Measurements from ENCODE around the gene MYO5A. TPM values are rescaled to one million over a fixed set of nuclear protein-coding genes. Genes with fewer than 3 reads are reported as not detected.
"Not testable (repeated sequence)": the region's sequence is repeated elsewhere in the genome, so short reads cannot be mapped to it uniquely, and the experiment has no call there.

The MYO5A gene
- total RNA-seq, 1 donor from 2014 or later: 26.2 TPM

- H3K9me3 Mint-ChIP-seq; intact Hi-C loops (cut with micrococcal nuclease); H3K4me1 Mint-ChIP-seq (ENCODE audit: low read depth); H3K36me3 Mint-ChIP-seq (ENCODE audit: low read depth); H3K4me3 Mint-ChIP-seq; DNase-seq (ENCODE audit: low spot score); H3K27me3 Mint-ChIP-seq (ENCODE audit: insufficient read depth): not testable (repeated sequence)
- H3K27ac Mint-ChIP-seq: peak overlapping the region; percentile 10
Observed at GRCh38 chr15:52416566-52416965, 112.1 kb downstream of the MYO5A start.

GRCh38 chr15:52415628-52416027 lies 113.1 kb downstream of the MYO5A start:
- Mint-ChIP-seq H3K4me1 (ENCODE audit: low read depth) (no peaks in the 10 kb centered on the region), H3K4me3 (no peak overlapping the region), H3K36me3 (ENCODE audit: low read depth) (peaks cover 9% of the 10 kb centered on the region), H3K27me3 (ENCODE audit: insufficient read depth) (no peaks in the 10 kb centered on the region), H3K9me3 (no peaks in the 10 kb centered on the region), H3K27ac (no peak overlapping the region)
- no peak for DNase-seq (ENCODE audit: low spot score)
- intact Hi-C loops (cut with micrococcal nuclease): no loop called here

- H3K4me1 Mint-ChIP-seq (ENCODE audit: low read depth): no peaks in the 10 kb centered on the region
- H3K9me3 Mint-ChIP-seq: no peaks in the 10 kb centered on the region
- no peak overlapping the region for H3K27ac Mint-ChIP-seq
Observed at GRCh38 chr15:52414936-52415335, 113.7 kb downstream of the MYO5A start.

GRCh38 chr15:52408823-52409222 lies 119.9 kb downstream of the MYO5A start:
- H3K27me3 Mint-ChIP-seq (ENCODE audit: insufficient read depth): no peaks in the 10 kb centered on the region
- H3K4me3 Mint-ChIP-seq: no peak overlapping the region
- no peaks in the 10 kb centered on the region for H3K4me1 Mint-ChIP-seq (ENCODE audit: low read depth)
- intact Hi-C loops (cut with micrococcal nuclease): no loop called here
- H3K9me3 Mint-ChIP-seq: no peaks in the 10 kb centered on the region
- no peak overlapping the region for H3K27ac Mint-ChIP-seq
- DNase-seq (ENCODE audit: low spot score): no peak
- H3K36me3 Mint-ChIP-seq (ENCODE audit: low read depth): peaks cover 13% of the 10 kb centered on the region

More at GRCh38 chr15:52414936-52415335, 113.7 kb downstream of the MYO5A start:
- Mint-ChIP-seq H3K4me3 (no peak overlapping the region), H3K27me3 (ENCODE audit: insufficient read depth) (no peaks in the 10 kb centered on the region), H3K36me3 (ENCODE audit: low read depth) (peaks cover 9% of the 10 kb centered on the region)
- intact Hi-C loops (cut with micrococcal nuclease): no loop called here
- DNase-seq (ENCODE audit: low spot score): no peak

- peaks cover 21% of the 10 kb centered on the region for H3K36me3 Mint-ChIP-seq (ENCODE audit: low read depth)
- DNase-seq (ENCODE audit: low spot score): no peak
- intact Hi-C loops (cut with micrococcal nuclease): no loop called here
- H3K4me3 Mint-ChIP-seq: no peak overlapping the region
- no peak overlapping the region for H3K27ac Mint-ChIP-seq
- no peaks in the 10 kb centered on the region for H3K4me1 Mint-ChIP-seq (ENCODE audit: low read depth)
- H3K27me3 Mint-ChIP-seq (ENCODE audit: insufficient read depth): no peaks in the 10 kb centered on the region
- H3K9me3 Mint-ChIP-seq: no peaks in the 10 kb centered on the region
Observed at GRCh38 chr15:52407374-52407773, 121.3 kb downstream of the MYO5A start.

GRCh38 chr15:52406601-52407000 lies 122.1 kb downstream of the MYO5A start:
- no peaks in the 10 kb centered on the region for H3K9me3 Mint-ChIP-seq
- peaks cover 23% of the 10 kb centered on the region for H3K36me3 Mint-ChIP-seq (ENCODE audit: low read depth)
- H3K27ac Mint-ChIP-seq: no peak overlapping the region
- H3K4me1 Mint-ChIP-seq (ENCODE audit: low read depth): no peaks in the 10 kb centered on the region
- DNase-seq (ENCODE audit: low spot score): no peak
- no peak overlapping the region for H3K4me3 Mint-ChIP-seq
- intact Hi-C loops (cut with micrococcal nuclease): no loop called here
- no peaks in the 10 kb centered on the region for H3K27me3 Mint-ChIP-seq (ENCODE audit: insufficient read depth)

GRCh38 chr15:52405856-52406255 lies 122.8 kb downstream of the MYO5A start:
- no peak for DNase-seq (ENCODE audit: low spot score)
- Mint-ChIP-seq H3K36me3 (ENCODE audit: low read depth) (peaks cover 23% of the 10 kb centered on the region), H3K4me3 (no peak overlapping the region), H3K27ac (no peak overlapping the region), H3K27me3 (ENCODE audit: insufficient read depth) (no peaks in the 10 kb centered on the region), H3K4me1 (ENCODE audit: low read depth) (no peaks in the 10 kb centered on the region), H3K9me3 (no peaks in the 10 kb centered on the region)
- intact Hi-C loops (cut with micrococcal nuclease): no loop called here

GRCh38 chr15:52397118-52397517 lies 131.6 kb downstream of the MYO5A start:
- no peaks in the 10 kb centered on the region for H3K9me3 Mint-ChIP-seq
- no peaks in the 10 kb centered on the region for H3K27me3 Mint-ChIP-seq (ENCODE audit: insufficient read depth)
- intact Hi-C loops (cut with micrococcal nuclease): no loop called here
- DNase-seq (ENCODE audit: low spot score): no peak
- H3K4me3 Mint-ChIP-seq: no peak overlapping the region
- H3K4me1 Mint-ChIP-seq (ENCODE audit: low read depth): peaks cover 10% of the 10 kb centered on the region
- peaks cover 10% of the 10 kb centered on the region for H3K36me3 Mint-ChIP-seq (ENCODE audit: low read depth)
- H3K27ac Mint-ChIP-seq: no peak overlapping the region

- no peak overlapping the region for H3K27ac Mint-ChIP-seq
- no peak for DNase-seq (ENCODE audit: low spot score)
- H3K4me1 Mint-ChIP-seq (ENCODE audit: low read depth): peaks cover 10% of the 10 kb centered on the region
- peaks cover 17% of the 10 kb centered on the region for H3K36me3 Mint-ChIP-seq (ENCODE audit: low read depth)
- H3K9me3 Mint-ChIP-seq: no peaks in the 10 kb centered on the region
- no peaks in the 10 kb centered on the region for H3K27me3 Mint-ChIP-seq (ENCODE audit: insufficient read depth)
- H3K4me3 Mint-ChIP-seq: no peak overlapping the region
- intact Hi-C loops (cut with micrococcal nuclease): no loop called here
Observed at GRCh38 chr15:52394118-52394517, 134.6 kb downstream of the MYO5A start.

- H3K9me3 Mint-ChIP-seq: no peaks in the 10 kb centered on the region
- H3K27me3 Mint-ChIP-seq (ENCODE audit: insufficient read depth): no peaks in the 10 kb centered on the region
- H3K4me3 Mint-ChIP-seq: no peak overlapping the region
- peaks cover 10% of the 10 kb centered on the region for H3K4me1 Mint-ChIP-seq (ENCODE audit: low read depth)
- no peak for DNase-seq (ENCODE audit: low spot score)
- intact Hi-C loops (cut with micrococcal nuclease): no loop called here
- H3K27ac Mint-ChIP-seq: no peak overlapping the region
- H3K36me3 Mint-ChIP-seq (ENCODE audit: low read depth): peaks cover 18% of the 10 kb centered on the region
Observed at GRCh38 chr15:52392008-52392687, 136.5 kb downstream of the MYO5A start.

GRCh38 chr15:52391069-52391468 lies 137.6 kb downstream of the MYO5A start:
- no peak for DNase-seq (ENCODE audit: low spot score)
- intact Hi-C loops (cut with micrococcal nuclease): no loop called here
- no peaks in the 10 kb centered on the region for H3K27me3 Mint-ChIP-seq (ENCODE audit: insufficient read depth)
- peaks cover 10% of the 10 kb centered on the region for H3K4me1 Mint-ChIP-seq (ENCODE audit: low read depth)
- H3K4me3 Mint-ChIP-seq: no peak overlapping the region
- peaks cover 15% of the 10 kb centered on the region for H3K36me3 Mint-ChIP-seq (ENCODE audit: low read depth)
- H3K9me3 Mint-ChIP-seq: no peaks in the 10 kb centered on the region
- no peak overlapping the region for H3K27ac Mint-ChIP-seq

- no peak overlapping the region for H3K27ac Mint-ChIP-seq
- peaks cover 20% of the 10 kb centered on the region for H3K36me3 Mint-ChIP-seq (ENCODE audit: low read depth)
- no peaks in the 10 kb centered on the region for H3K27me3 Mint-ChIP-seq (ENCODE audit: insufficient read depth)
- intact Hi-C loops (cut with micrococcal nuclease): no loop called here
- peaks cover 15% of the 10 kb centered on the region for H3K4me1 Mint-ChIP-seq (ENCODE audit: low read depth)
- H3K9me3 Mint-ChIP-seq: no peaks in the 10 kb centered on the region
- no peak for DNase-seq (ENCODE audit: low spot score)
- no peak overlapping the region for H3K4me3 Mint-ChIP-seq
Observed at GRCh38 chr15:52385670-52386069, 143.0 kb downstream of the MYO5A start.

GRCh38 chr15:52383100-52383588 lies 145.5 kb downstream of the MYO5A start:
- Mint-ChIP-seq H3K27ac (peak overlapping the region; percentile 79), H3K4me3 (peak overlapping the region; percentile 62), H3K4me1 (ENCODE audit: low read depth) (peaks cover 30% of the 10 kb centered on the region), H3K9me3 (no peaks in the 10 kb centered on the region), H3K27me3 (ENCODE audit: insufficient read depth) (no peaks in the 10 kb centered on the region), H3K36me3 (ENCODE audit: low read depth) (peaks cover 24% of the 10 kb centered on the region)
- no peak for DNase-seq (ENCODE audit: low spot score)
- intact Hi-C loops (cut with micrococcal nuclease): no loop called here

- peaks cover 23% of the 10 kb centered on the region for H3K36me3 Mint-ChIP-seq (ENCODE audit: low read depth)
- intact Hi-C loops (cut with micrococcal nuclease): no loop called here
- H3K9me3 Mint-ChIP-seq: no peaks in the 10 kb centered on the region
- H3K4me1 Mint-ChIP-seq (ENCODE audit: low read depth): peaks cover 30% of the 10 kb centered on the region
- DNase-seq (ENCODE audit: low spot score): no peak
- peak overlapping the region; percentile 31 for H3K4me3 Mint-ChIP-seq
- H3K27ac Mint-ChIP-seq: peak overlapping the region; percentile 79
- H3K27me3 Mint-ChIP-seq (ENCODE audit: insufficient read depth): no peaks in the 10 kb centered on the region
Observed at GRCh38 chr15:52382647-52383046, 146.0 kb downstream of the MYO5A start.
